HG03354 (cell line): ENCODE measurements around the gene NSMCE1.

Source experiments
- ATAC-seq: cut with Tn5 transposase; IDR thresholded peaks from one replicate; pipeline ENCODE4 v1.9.1; 2021; ENCODE audit warnings: mild to moderate bottlenecking; ENCODE audit not compliant: unreplicated experiment, poor library complexity, severe bottlenecking

NSMCE1 gene

GRCh38 chr16:27177031-27177774, 91.4 kb downstream of the NSMCE1 start:
- ATAC-seq: no peak

- no peak for ATAC-seq
These were observed 92.7 kb downstream of the NSMCE1 start for GRCh38 chr16:27175888-27176287.
